Choroid plexus epithelial cell (primary cell): ENCODE measurements around the gene SYNPO2.
A peak's percentile ranks its signal among the peaks of the same experiment; 100 is the strongest.

Experiments used
- DNase-seq: peaks from one replicate; pipeline ENCODE4 v3.0.0-alpha.2; 2010; ENCODE audit warnings: low read depth
- H3K4me3 ChIP-seq: 2 replicates; pipeline ENCODE4 v1.5.1; 2011; ENCODE audit warnings: low read depth, mild to moderate bottlenecking, control low read depth, low read length, moderate library complexity
- TF ChIP-seq, protein P1 (sequence below): conservative IDR thresholded peaks from 2 replicates; pipeline ENCODE4 v1.5.1; 2011; ENCODE audit warnings: low read depth, mild to moderate bottlenecking, control low read depth, inconsistent platforms, low read length, moderate library complexity

SYNPO2 gene

DNA sequence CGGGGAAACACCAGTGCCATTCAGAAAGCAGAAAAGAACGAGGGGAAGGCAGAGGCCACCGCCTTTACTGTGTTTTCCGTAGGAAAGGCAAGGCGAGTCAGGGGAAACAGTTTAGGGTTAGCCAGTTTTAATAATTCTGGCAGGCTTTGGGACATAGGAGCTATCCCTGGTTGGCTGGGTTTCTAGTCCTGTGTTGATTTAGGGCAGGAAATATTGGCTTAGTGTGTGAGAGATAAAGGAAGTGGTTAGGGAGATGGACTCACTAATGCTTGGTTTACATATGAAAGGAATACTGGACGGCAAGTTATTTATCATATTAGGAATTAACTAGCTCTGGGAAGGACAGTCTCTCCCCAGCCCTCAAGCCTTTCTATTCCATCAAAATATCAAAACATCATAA is 53.1 kb downstream of the SYNPO2 start:
- DNase-seq: peak; percentile 26
- TF ChIP-seq, protein P1, sequence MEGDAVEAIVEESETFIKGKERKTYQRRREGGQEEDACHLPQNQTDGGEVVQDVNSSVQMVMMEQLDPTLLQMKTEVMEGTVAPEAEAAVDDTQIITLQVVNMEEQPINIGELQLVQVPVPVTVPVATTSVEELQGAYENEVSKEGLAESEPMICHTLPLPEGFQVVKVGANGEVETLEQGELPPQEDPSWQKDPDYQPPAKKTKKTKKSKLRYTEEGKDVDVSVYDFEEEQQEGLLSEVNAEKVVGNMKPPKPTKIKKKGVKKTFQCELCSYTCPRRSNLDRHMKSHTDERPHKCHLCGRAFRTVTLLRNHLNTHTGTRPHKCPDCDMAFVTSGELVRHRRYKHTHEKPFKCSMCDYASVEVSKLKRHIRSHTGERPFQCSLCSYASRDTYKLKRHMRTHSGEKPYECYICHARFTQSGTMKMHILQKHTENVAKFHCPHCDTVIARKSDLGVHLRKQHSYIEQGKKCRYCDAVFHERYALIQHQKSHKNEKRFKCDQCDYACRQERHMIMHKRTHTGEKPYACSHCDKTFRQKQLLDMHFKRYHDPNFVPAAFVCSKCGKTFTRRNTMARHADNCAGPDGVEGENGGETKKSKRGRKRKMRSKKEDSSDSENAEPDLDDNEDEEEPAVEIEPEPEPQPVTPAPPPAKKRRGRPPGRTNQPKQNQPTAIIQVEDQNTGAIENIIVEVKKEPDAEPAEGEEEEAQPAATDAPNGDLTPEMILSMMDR: no peak
- H3K4me3 ChIP-seq: no peak overlapping the region

DNA sequence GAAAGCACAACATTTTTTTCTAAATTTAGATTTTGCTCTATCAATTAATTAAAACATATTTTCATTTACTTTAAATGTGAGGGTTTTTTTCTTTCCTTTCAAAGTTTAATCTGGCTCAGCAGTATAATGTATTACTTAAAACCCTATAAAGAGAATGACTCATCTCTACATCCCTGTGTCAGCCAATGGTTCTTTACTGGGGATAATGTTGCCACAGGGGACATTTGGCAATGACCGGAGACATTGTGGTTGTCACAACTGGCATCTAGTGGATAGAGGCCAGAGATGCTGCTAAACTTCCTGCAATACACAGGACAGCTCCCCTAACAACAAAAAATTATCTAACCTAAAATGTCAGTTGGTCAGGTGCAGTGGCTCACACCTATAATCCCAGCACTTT is 53.8 kb downstream of the SYNPO2 start:
- TF ChIP-seq, protein P1: no peak
- H3K4me3 ChIP-seq: no peak overlapping the region
- DNase-seq: no peak

DNA sequence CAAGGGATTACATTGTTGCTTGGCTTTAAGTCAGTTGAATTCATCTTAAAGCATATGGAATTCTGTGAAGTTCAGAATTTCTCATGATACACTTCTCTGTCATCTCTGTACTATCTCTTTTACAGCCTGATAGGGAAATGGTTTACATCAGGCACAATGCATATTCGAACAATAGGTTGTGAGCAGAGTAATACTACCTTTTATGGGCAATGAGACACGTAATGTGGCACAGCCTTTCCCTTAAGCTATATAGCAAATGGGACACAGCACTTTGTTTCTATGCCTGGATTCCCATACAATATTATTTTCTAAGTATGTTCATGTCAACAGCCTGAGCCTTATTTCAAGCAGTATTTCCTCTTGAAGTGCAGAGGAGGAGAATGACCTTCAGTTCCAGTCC is 58.4 kb downstream of the SYNPO2 start:
- no peak for DNase-seq
- TF ChIP-seq, protein P1: no peak
- no peak overlapping the region for H3K4me3 ChIP-seq

DNA sequence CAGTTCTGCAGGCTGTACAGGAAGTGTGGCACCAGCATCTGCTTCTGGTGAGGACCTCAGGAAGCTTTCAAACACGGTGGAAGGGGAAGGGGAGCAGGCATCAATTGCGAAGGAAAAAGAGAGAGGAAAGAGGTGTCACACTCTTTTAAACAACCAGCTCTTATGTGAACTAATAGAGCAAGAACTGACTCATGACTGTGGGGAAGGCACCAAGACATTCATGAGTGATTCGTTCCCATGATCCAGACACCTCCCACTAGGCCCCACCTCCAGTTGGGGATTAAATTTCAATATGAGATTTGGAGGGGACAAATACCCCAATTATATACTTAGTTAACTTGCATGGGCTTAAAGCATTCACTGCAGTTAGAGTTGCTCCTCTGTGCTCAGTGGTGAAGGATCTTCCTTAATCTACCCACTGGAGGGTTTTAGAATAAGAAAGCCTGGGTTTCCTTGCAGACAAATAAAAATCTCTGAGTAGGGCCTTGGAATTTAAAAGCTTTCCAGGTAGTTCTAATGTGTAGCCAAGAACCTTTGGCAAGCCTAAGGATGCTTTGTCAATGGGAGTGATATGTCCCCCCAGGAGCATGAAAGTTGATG is 60.0 kb downstream of the SYNPO2 start:
- no peak overlapping the region for H3K4me3 ChIP-seq
- TF ChIP-seq, protein P1: no peak
- no peak for DNase-seq

DNA sequence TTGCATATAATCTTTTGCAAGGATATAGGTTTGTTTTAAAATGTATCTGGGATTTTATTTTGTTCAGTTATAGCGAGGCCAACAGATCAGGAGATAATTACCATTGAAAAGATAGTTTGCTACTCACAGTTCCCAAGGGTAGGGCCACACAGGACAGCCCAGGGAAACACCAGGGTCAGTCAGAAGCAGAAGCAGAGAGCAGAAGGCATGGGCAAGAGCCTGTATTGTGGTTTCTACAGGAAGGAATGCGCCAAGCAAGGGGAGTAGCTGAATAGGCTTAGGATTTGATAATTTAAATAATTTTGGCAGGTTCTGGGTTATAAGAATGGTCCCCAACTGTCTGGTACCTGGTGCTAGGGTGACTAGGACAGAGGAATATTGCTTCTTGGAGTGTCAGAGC is 61.6 kb downstream of the SYNPO2 start:
- TF ChIP-seq, protein P1: no peak
- H3K4me3 ChIP-seq: no peak overlapping the region
- DNase-seq: no peak

DNA sequence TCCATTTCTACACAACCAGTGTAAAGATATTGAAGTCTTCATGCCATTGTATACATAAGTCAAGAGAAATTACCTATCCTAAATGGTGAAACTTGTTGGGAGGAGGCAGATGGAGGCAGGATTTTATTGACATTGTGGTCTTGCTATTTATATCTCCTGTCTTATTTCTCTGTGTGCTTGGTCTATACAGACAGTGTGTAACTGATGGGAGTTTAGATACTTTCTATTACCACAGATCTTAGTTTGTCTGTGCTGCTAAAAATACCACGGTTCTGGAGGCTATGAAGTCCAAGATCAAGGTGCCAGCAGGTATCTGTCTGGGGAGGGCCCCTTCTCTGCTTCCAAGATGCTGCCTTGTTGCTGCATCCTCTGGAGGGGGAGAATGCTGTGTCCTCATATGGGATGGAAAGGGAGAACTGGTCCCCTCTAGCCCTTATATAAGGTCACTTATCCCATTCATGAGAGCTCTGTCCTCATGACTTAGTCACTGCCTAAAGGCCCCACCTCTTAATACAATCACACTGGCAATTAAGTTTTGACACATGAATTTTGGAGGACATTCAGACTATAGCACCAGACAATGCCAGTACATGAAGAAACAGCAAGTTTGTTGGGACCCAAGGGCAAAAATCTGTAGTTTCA is 62.4 kb downstream of the SYNPO2 start:
- H3K4me3 ChIP-seq: no peak overlapping the region
- DNase-seq: no peak
- TF ChIP-seq, protein P1: no peak

DNA sequence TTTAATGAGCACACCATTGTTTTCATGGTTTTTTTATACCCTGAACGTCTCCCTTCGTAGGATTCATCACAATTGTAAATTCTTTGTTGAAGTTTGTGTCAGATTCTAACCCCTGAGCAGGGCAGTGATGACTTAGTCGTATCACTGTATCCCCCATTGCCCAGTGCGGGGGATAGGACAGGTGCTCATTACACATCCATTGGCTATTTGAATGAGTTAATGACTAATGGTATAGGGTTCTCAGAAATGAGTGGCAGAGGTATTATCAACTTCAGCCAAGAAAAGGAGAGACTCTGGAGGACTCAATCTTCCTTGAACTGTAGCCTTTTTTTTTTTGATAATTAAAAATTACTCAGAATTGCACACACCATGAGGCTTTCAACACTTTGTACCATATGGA is 64.6 kb downstream of the SYNPO2 start:
- TF ChIP-seq, protein P1: no peak
- no peak for DNase-seq
- no peak overlapping the region for H3K4me3 ChIP-seq
